GM23248 (cell line): ENCODE measurements around the gene TTN.

Source experiments
- EZH2 ChIP-seq: fragments of 200-600 bp; sonication (generic); IDR thresholded peaks from 2 replicates; pipeline ENCODE4 v1.6.1; 2018; ENCODE audit warnings: antibody characterized with exemption, mild to moderate bottlenecking; ENCODE audit not compliant: insufficient read depth, poor library complexity, severe bottlenecking
- EZH2phosphoT487 ChIP-seq: fragments of 200-600 bp; sonication (generic); IDR thresholded peaks from 2 replicates; pipeline ENCODE4 v1.6.1; 2018; ENCODE audit warnings: antibody characterized with exemption, moderate library complexity, mild to moderate bottlenecking, low read depth; ENCODE audit not compliant: insufficient read depth

DNA sequence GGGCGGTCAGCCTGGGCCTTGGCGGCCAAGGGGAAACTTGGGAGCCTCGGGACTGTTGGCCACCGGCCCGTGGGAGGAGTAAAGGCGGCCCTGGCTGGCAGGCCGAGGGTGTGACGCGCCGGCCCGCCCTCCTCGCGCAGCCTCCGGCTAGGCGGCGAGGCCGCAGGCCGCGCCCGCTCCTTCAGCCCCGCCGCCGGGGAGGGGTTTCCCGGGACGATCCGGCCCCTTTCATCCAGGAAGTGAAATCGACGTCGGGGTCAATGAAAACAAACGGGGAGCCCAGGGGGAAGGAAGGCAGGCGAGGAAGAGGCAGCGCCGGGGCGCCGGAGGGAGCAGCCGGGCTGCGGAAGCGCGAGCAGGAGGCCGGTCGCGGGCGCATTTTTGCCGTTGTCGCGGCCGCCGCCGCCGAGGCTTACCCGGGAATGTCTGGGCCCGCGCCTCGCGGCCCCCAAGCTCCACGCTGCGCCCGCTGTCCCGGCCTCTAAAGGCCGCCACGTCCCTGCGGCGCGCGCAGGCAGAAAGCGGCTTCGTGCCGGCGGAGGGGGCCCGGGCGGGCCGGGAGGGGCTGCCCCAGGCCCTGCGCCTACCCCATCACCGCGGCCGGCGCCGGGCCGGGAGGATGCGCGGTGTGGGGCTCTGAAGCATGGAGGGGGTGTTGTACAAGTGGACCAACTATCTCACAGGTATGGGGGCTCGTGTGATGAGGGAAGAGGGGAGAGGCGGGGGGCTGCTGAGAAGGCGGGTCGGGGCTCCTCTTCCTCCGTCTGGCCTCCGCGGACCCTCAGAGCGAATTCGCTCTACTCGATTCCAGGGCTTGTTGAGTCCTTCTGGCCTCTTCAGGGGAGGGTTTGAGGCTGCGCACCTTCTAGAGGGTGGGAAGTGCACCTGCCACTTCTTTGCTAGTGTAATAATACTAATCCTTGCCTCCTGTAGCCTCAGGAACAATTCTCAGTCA lies 326.7 kb downstream of the TTN start, which contains the start of gene PLEKHA3:
- TF ChIP-seq EZH2 (no peak), EZH2phosphoT487 (no peak)
